ENCODE results near the gene SLC29A2. TPM values are rescaled to one million over a fixed set of nuclear protein-coding genes. Genes with fewer than 3 reads are reported as not detected.
A peak's percentile ranks its signal among the peaks of the same experiment; 100 is the strongest.

The SLC29A2 gene
- total RNA-seq, 1 donor: under 0.01 TPM

DNA sequence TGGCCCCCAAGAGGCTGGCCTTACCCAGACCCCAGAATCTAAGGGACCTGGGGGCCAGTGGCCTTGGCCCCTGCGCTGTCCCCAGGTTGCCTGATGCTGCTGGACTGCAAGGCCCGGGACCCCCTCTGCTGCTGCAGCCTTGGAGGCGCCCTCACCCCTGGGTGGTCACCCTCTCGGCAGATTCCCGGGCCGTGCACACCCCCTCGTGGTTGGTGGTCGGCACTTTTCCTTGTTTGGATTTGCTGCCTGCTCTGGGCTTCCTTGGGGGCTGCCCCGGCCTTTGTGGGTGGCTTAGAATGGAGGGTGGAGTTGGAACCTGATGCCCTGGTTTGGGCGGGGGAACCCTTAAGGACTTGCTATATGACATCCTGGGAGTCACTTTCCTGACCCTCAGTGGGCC lies 40.6 kb downstream of the SLC29A2 start:
- H2AFZ ChIP-seq (ENCODE audit: low read length): no peak overlapping the region
- H3K4me3 ChIP-seq (ENCODE audit: insufficient read depth, low read length): no peak overlapping the region
- peaks cover 36% of the 10 kb centered on the region for H3K79me2 ChIP-seq (ENCODE audit: insufficient read depth, low read length)
- peaks cover 30% of the 10 kb centered on the region for H3K36me3 ChIP-seq (ENCODE audit: insufficient read depth, low read length)
- H3K4me1 ChIP-seq (ENCODE audit: insufficient read depth, low read length): peaks cover 40% of the 10 kb centered on the region
- no peaks in the 10 kb centered on the region for H3K27me3 ChIP-seq (ENCODE audit: insufficient read depth, low read length)
- no peak for DNase-seq (ENCODE audit: insufficient read length, low spot score, missing footprints)
- no peak overlapping the region for H3K27ac ChIP-seq (ENCODE audit: low read depth, low read length)
- H3K9me3 ChIP-seq (ENCODE audit: low read depth, low read length): no peaks in the 10 kb centered on the region
- TF ChIP-seq, protein P1, sequence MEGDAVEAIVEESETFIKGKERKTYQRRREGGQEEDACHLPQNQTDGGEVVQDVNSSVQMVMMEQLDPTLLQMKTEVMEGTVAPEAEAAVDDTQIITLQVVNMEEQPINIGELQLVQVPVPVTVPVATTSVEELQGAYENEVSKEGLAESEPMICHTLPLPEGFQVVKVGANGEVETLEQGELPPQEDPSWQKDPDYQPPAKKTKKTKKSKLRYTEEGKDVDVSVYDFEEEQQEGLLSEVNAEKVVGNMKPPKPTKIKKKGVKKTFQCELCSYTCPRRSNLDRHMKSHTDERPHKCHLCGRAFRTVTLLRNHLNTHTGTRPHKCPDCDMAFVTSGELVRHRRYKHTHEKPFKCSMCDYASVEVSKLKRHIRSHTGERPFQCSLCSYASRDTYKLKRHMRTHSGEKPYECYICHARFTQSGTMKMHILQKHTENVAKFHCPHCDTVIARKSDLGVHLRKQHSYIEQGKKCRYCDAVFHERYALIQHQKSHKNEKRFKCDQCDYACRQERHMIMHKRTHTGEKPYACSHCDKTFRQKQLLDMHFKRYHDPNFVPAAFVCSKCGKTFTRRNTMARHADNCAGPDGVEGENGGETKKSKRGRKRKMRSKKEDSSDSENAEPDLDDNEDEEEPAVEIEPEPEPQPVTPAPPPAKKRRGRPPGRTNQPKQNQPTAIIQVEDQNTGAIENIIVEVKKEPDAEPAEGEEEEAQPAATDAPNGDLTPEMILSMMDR (IDR thresholded peaks at IDR 0.05; ENCODE audit: extremely low read depth, low read depth, low read length): no peak
- H4K20me1 ChIP-seq (ENCODE audit: insufficient read depth, low read length): peaks cover 32% of the 10 kb centered on the region
- no peak overlapping the region for H3K4me2 ChIP-seq (ENCODE audit: insufficient read depth, low read length)

DNA sequence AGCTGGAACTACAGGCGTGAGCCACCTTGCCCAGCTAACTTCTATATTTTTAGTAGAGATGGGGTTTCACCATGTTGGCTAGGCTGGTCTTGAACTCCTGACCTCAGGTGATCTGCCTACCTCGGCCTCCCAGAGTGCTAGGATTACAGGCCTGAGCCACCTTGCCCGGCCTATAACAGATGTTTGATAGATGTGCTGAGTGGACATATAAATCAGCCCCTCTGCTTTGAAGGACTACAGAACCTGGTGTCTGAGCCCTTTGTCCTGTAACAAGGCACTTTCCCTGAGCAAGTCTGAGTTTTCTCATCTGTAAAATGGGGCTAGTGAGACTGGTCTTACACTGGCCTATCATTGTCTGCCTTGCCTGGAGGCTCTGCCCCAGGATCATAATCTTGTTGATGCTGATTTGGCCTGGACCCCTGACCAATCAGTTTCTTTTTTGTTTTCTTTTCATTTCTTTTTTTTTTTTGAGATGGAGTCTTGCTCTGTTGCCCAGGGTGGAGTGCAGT lies 42.3 kb downstream of the SLC29A2 start:
- H3K4me1 ChIP-seq (ENCODE audit: insufficient read depth, low read length): peaks cover 49% of the 10 kb centered on the region
- H3K36me3 ChIP-seq (ENCODE audit: insufficient read depth, low read length): peaks cover 30% of the 10 kb centered on the region
- no peaks in the 10 kb centered on the region for H3K9me3 ChIP-seq (ENCODE audit: low read depth, low read length)
- peak; percentile 38 for DNase-seq (ENCODE audit: insufficient read length, low spot score, missing footprints)
- H2AFZ ChIP-seq (ENCODE audit: low read length): no peak overlapping the region
- H3K27me3 ChIP-seq (ENCODE audit: insufficient read depth, low read length): no peaks in the 10 kb centered on the region
- peaks cover 19% of the 10 kb centered on the region for H4K20me1 ChIP-seq (ENCODE audit: insufficient read depth, low read length)
- H3K27ac ChIP-seq (ENCODE audit: low read depth, low read length): no peak overlapping the region
- H3K4me3 ChIP-seq (ENCODE audit: insufficient read depth, low read length): no peak overlapping the region
- H3K4me2 ChIP-seq (ENCODE audit: insufficient read depth, low read length): no peak overlapping the region
- TF ChIP-seq, protein P1 (IDR thresholded peaks at IDR 0.05; ENCODE audit: extremely low read depth, low read depth, low read length): no peak
- peaks cover 20% of the 10 kb centered on the region for H3K79me2 ChIP-seq (ENCODE audit: insufficient read depth, low read length)

DNA sequence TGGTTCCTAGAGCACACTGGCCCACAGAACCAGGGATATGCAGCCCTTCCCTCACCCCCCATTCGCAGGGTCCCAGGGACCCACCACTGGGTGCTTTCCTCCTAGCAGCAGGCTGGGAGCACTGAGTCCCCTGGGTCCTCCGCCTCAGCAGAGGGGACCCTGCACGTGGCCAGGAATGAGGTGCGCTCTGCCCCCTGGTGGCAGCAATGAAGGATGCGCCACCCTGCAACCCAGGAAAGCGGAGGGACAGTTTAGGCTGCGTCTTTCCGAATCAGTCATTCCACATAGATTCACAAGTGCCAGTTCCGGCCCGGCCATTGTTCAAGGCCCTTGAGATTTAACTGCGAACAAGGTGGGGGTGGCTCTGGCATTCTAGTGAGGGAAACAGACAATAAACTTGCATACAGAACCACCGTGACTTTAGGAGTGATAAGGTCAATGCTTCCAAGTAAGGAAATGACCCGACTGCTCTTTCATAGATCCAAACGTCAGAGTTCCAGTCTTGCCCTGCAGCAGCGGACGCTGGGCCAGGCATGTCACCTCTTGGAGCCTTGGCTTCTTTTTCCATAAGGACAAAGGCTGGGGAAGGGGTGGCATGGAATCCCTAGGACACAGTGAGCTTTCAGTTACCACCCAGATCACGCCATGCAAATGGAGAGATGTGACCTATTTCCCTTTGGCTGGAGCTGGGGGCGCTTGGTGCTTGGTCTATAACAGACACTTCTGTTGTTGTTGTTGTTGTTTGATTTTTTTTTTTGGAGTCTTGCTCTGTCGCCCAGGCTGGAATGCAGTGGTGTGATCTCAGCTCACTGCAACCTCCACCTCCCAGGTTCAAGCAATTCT lies 43.0 kb downstream of the SLC29A2 start:
- H3K4me1 ChIP-seq (ENCODE audit: insufficient read depth, low read length): peaks cover 51% of the 10 kb centered on the region
- peaks cover 15% of the 10 kb centered on the region for H4K20me1 ChIP-seq (ENCODE audit: insufficient read depth, low read length)
- no peaks in the 10 kb centered on the region for H3K9me3 ChIP-seq (ENCODE audit: low read depth, low read length)
- H3K27ac ChIP-seq (ENCODE audit: low read depth, low read length): peak overlapping the region; percentile 77
- peaks cover 13% of the 10 kb centered on the region for H3K79me2 ChIP-seq (ENCODE audit: insufficient read depth, low read length)
- peak; percentile 97 for DNase-seq (ENCODE audit: insufficient read length, low spot score, missing footprints)
- no peaks in the 10 kb centered on the region for H3K27me3 ChIP-seq (ENCODE audit: insufficient read depth, low read length)
- peak overlapping the region; percentile 49 for H2AFZ ChIP-seq (ENCODE audit: low read length)
- peak overlapping the region; percentile 62 for H3K4me2 ChIP-seq (ENCODE audit: insufficient read depth, low read length)
- TF ChIP-seq, protein P1 (IDR thresholded peaks at IDR 0.05; ENCODE audit: extremely low read depth, low read depth, low read length): peak; percentile 94
- no peak overlapping the region for H3K4me3 ChIP-seq (ENCODE audit: insufficient read depth, low read length)
- H3K36me3 ChIP-seq (ENCODE audit: insufficient read depth, low read length): peaks cover 25% of the 10 kb centered on the region

DNA sequence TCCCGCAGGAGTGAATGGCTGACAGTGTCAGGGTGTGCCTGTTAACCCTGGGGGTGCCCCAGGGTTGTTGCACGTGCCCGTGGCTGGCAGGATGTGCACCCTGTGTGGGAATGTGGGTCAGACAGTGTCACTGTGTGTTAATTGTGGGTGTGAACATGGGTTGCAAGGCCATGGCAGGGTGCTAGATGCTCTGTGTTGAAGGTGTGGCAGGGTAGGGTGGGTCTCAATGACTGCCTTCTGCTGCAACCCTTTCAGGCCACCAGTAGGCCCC lies 43.6 kb downstream of the SLC29A2 start:
- H3K27ac ChIP-seq (ENCODE audit: low read depth, low read length): peak overlapping the region; percentile 77
- H2AFZ ChIP-seq (ENCODE audit: low read length): no peak overlapping the region
- peaks cover 53% of the 10 kb centered on the region for H3K4me1 ChIP-seq (ENCODE audit: insufficient read depth, low read length)
- H3K4me2 ChIP-seq (ENCODE audit: insufficient read depth, low read length): peak overlapping the region; percentile 62
- TF ChIP-seq, protein P1 (IDR thresholded peaks at IDR 0.05; ENCODE audit: extremely low read depth, low read depth, low read length): no peak
- peaks cover 8% of the 10 kb centered on the region for H3K79me2 ChIP-seq (ENCODE audit: insufficient read depth, low read length)
- H3K4me3 ChIP-seq (ENCODE audit: insufficient read depth, low read length): no peak overlapping the region
- H4K20me1 ChIP-seq (ENCODE audit: insufficient read depth, low read length): peaks cover 10% of the 10 kb centered on the region
- H3K9me3 ChIP-seq (ENCODE audit: low read depth, low read length): no peaks in the 10 kb centered on the region
- peak; percentile 79 for DNase-seq (ENCODE audit: insufficient read length, low spot score, missing footprints)
- H3K27me3 ChIP-seq (ENCODE audit: insufficient read depth, low read length): no peaks in the 10 kb centered on the region
- peaks cover 19% of the 10 kb centered on the region for H3K36me3 ChIP-seq (ENCODE audit: insufficient read depth, low read length)
